ENCODE data around the gene EHBP1.

- TF ChIP-seq POLR2A (IDR thresholded peaks at IDR 0.05) (no peak), POLR2AphosphoS5 (IDR thresholded peaks at IDR 0.05) (no peak)
These were observed 45.4 kb upstream of the EHBP1 start for GRCh38 chr2:62660087-62660486.

All from suprapubic skin (tissue), 4 donors.